Measurements from ENCODE around the gene IKZF3.

Gene IKZF3

DNA sequence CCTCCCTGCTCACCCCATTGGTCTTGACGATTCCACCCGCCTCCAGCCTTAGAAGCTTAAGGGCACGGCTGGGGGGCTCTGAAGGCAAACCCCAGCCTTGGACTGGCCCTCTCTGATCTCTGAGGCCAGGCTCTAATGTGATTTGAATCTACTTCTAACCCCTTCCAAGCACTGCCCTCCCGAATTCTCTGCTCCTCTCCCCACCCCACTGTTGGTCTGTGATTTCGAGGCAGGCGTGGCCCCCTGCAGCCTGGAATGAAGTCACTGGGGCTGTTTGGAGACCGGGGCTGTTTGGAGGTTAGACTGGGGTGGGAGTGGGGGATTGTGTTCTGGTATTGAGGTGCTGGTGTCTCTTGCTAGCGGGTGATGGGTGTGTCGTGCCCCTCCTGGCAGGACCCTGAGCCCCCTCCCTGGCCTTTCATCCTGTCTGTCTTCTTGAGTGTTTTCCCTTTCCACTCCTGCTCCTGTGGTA lies 124.2 kb downstream of the IKZF3 start:
- H3K4me3 ChIP-seq (replicated peaks; ENCODE audit: low read depth, low read length), result no peak overlapping the region
- DNase-seq (ENCODE audit: extremely low read depth, low read depth), result no peak
- TF ChIP-seq, protein P1, sequence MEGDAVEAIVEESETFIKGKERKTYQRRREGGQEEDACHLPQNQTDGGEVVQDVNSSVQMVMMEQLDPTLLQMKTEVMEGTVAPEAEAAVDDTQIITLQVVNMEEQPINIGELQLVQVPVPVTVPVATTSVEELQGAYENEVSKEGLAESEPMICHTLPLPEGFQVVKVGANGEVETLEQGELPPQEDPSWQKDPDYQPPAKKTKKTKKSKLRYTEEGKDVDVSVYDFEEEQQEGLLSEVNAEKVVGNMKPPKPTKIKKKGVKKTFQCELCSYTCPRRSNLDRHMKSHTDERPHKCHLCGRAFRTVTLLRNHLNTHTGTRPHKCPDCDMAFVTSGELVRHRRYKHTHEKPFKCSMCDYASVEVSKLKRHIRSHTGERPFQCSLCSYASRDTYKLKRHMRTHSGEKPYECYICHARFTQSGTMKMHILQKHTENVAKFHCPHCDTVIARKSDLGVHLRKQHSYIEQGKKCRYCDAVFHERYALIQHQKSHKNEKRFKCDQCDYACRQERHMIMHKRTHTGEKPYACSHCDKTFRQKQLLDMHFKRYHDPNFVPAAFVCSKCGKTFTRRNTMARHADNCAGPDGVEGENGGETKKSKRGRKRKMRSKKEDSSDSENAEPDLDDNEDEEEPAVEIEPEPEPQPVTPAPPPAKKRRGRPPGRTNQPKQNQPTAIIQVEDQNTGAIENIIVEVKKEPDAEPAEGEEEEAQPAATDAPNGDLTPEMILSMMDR (IDR thresholded peaks at IDR 0.05; ENCODE audit: low read depth, low read length, missing control alignments), result no peak

DNA sequence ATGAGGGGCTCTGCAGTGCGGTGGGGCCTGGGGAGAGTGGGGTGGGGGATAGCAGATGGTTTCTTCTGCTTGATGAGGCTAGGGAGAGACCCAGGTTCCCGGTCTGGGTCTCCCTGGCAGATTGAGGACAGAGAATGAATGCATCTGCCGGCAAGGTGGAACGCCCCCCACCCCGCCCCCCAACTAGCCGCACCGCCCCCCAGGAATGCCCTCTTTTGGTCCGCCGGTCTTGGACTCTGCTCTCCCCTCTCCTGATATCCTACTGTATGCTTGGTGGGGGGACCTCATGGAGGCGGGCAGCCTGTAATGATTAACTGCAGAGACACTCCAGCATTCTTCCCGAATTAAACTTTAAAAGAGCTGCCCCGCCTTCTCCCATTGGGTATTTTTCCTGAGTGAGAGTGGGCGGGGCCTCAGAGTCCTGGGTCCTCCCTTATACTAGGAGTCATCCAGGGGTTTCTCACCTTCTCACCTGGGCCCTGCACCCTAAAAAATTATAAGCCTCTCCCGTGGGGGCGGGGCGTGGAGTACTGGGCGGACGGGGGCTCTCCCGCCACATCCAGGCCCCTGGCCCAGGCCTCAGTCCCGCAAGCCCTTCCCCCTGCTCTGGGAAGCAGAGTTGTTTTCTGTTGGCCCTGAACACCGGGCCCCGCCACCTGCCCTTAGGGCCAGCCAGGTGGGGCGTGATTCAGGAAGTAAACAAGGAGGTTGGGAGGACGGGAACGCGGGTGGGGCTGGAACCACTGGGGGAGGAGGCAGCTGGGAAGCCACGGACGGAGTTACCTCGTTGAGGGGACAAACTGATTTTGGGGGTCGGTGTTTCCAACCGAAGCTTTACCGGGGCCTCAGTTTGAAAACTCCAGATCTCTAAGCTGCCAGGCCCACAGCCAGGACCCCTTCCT lies 124.9 kb downstream of the IKZF3 start:
- TF ChIP-seq, protein P1 (IDR thresholded peaks at IDR 0.05; ENCODE audit: low read depth, low read length, missing control alignments), result no peak
- H3K4me3 ChIP-seq (replicated peaks; ENCODE audit: low read depth, low read length), result no peak overlapping the region
- no peak for DNase-seq (ENCODE audit: extremely low read depth, low read depth)

DNA sequence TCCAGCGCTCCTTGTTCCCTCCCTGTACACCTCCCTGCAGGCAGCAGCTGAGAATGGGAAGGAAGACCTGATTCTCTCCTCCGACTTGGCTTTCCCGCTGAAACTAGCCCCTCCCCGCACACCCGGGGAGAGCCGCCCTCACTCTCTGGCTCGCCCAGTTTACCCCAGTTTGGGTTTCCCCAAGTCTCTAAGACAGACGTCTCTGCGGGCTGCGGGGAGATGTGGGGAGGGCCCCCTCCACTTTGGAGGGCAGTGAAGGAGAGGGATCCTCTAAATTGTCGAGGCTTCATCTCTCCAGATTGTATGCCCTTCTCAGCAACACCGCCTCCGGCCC lies 125.6 kb downstream of the IKZF3 start:
- DNase-seq (ENCODE audit: extremely low read depth, low read depth), result no peak

DNA sequence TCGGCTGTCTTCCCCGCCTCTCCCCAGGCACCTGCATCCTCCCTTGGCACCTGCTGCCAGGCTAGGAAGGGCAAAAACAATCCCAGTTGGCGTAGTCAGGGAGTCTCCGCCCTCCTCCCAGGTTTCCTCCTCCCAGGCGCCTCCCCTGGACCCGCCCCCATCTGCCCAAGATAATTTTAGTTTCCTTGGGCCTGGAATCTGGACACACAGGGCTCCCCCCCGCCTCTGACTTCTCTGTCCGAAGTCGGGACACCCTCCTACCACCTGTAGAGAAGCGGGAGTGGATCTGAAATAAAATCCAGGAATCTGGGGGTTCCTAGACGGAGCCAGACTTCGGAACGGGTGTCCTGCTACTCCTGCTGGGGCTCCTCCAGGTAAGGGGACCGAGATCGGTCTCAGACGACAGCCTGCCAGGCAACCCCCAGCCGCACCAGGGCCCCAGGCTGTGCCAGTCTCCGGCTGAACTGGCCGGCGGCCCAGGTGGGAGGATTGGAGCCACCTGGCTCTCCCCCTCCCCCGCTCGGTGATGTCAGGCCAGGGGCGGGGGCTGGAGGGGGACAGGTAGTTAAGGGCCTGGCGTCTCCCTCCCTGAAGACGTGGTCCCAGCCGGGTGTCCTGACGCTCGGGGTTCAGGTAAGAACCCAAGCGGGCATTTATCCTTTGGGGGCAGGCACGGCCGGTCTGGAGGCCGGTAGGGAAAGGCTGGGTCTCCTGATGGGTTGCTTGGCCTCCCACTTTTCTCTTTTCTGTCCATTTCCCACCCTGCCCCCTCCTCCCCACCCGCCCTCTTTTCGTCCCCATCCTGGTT lies 126.1 kb downstream of the IKZF3 start, which contains the start of gene GRB7:
TSS of gene GRB7 (plus strand) at position 179 of the 808 bp plus-strand sequence. CDS start 4,364 bp downstream, outside the sequence.
- TF ChIP-seq, protein P1 (IDR thresholded peaks at IDR 0.05; ENCODE audit: low read depth, low read length, missing control alignments), result no peak
- no peak for DNase-seq (ENCODE audit: extremely low read depth, low read depth)
- no peak within 1 kb of the TSS for H3K4me3 ChIP-seq (replicated peaks; ENCODE audit: low read depth, low read length)

More for the DNA sequence above, 125.6 kb downstream of the IKZF3 start:
- TF ChIP-seq, protein P1 (IDR thresholded peaks at IDR 0.05; ENCODE audit: low read depth, low read length, missing control alignments), result no peak
- H3K4me3 ChIP-seq (replicated peaks; ENCODE audit: low read depth, low read length), result no peak overlapping the region

DNA sequence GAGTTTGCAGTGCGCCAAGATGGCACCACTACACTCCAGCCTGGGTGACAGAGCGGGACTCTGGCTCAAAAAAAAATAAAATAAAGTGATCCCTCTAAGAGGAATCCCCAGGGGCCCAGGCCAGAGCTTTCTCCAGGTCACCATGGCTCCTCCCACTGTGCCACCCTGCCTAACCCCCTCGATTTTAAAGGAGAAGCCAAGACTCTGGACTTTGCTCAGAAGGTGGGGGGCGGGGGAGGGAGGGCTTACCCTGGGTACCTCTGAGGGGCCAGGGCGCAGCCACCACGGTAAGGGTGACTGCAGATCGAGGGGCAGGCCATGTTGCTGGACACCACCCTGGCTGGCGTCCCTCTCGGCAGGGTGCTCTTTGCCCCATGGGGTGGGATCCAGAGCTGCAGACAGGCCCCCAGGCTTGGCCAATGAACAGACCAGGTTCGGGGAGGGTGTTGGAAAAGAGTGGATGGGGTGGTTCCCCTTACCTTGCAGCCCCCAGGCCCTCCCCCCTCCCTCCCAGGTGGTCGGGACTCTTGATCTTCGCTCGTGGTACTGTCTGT lies 126.8 kb downstream of the IKZF3 start:
- TF ChIP-seq, protein P1 (IDR thresholded peaks at IDR 0.05; ENCODE audit: low read depth, low read length, missing control alignments), result no peak
- DNase-seq (ENCODE audit: extremely low read depth, low read depth), result no peak
- no peak overlapping the region for H3K4me3 ChIP-seq (replicated peaks; ENCODE audit: low read depth, low read length)

DNA sequence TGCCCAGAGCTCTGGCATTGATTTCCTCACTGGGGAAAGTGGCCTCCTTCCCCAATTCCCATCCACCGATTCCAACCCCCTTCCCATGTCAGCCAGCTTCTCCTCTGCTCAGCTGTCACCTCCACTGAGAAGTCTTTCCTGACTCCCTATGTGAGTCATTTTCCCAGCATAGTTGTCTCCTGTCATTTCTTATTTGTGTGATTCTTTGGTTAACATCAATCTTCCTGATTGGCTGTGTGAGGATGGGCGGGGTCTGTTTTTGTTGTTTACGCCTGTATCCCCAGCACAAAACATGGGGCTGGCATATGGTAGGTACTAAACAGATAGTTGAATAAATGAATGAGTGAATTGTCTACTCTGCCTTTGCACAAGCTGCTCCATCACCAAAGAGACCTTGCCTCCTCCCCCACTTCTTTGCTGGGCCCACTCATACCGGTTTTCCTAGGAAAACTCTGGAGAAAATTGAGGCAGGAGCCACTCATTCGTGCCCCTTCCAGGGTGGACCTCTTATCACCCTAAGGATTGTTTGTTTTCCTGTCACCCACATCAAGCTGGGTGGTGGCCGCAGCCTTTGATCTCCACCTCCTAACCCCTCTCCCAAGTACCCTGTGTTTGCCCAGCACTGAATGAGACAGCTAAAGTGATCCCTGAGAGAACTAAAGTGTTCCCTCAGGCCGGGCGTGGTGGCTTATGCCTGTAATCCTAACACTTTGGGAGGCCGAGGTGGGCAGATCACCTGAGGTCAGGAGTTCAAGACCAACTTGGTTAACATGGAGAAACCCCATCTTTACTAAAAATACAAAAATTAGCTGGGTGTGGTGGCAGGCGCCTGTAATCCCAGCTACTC lies 127.6 kb downstream of the IKZF3 start:
- no peak for DNase-seq (ENCODE audit: extremely low read depth, low read depth)
- TF ChIP-seq, protein P1 (IDR thresholded peaks at IDR 0.05; ENCODE audit: low read depth, low read length, missing control alignments), result no peak
- no peak overlapping the region for H3K4me3 ChIP-seq (replicated peaks; ENCODE audit: low read depth, low read length)

Data from HFF-Myc (cell line).